Vagina (tissue), 2 donors: ENCODE data around the gene ZNF664. TPM values are rescaled to one million over a fixed set of nuclear protein-coding genes. Genes with fewer than 3 reads are reported as not detected.

ENCODE experiments used
- DNase-seq, 2 donors: peaks; one replicate each; pipeline ENCODE4 v3.0.0-alpha.2; 2017; ENCODE audit errors: extremely low spot score in 2 of 2
- H3K27ac ChIP-seq: fragments of 200-600 bp; sonication (generic); one replicate; pipeline ENCODE4 v1.5.1; 2019
- H3K27me3 ChIP-seq: fragments of 200-600 bp; sonication (generic); one replicate; pipeline ENCODE4 v1.5.1; 2019
- H3K36me3 ChIP-seq, 2 donors: fragments of 200-600 bp; sonication (generic); one replicate each; pipeline ENCODE4 v1.5.1; 2017 to 2019
- H3K4me1 ChIP-seq: fragments of 200-600 bp; sonication (generic); one replicate; pipeline ENCODE4 v1.5.1; 2019
- H3K4me3 ChIP-seq, 2 donors: fragments of 200-600 bp; sonication (generic); 1 replicate in 1 of 2; 2 replicates in 1 of 2; pipeline ENCODE4 v1.5.1; 2016 to 2019
- H3K9me3 ChIP-seq: fragments of 200-600 bp; sonication (generic); one replicate; pipeline ENCODE4 v1.5.1; 2019
- POLR2A ChIP-seq, 2 donors: fragments of 450-650 bp; IDR thresholded peaks; one replicate each; pipeline ENCODE4 v1.6.1; 2017; ENCODE audit warnings: antibody characterized with exemption in 2 of 2, mild to moderate bottlenecking in 2 of 2, moderate library complexity in 2 of 2
- POLR2AphosphoS5 ChIP-seq, 2 donors: sonication (generic); formaldehyde crosslinking; IDR thresholded peaks; one replicate each; pipeline ENCODE4 v1.9.0; 2017; ENCODE audit warnings: antibody characterized with exemption in 2 of 2, mild to moderate bottlenecking in 2 of 2, low read depth in 1 of 2; ENCODE audit not compliant: insufficient read depth in 1 of 2
- intact Hi-C: fragments of 100-400 bp; cut with DNase I; formaldehyde crosslinking; loops from one replicate; pipeline ENCODE4 v1.15.1; 2023
- total RNA-seq: library from RNA; depleted of rRNA; stranded (reverse); fragments of >200 nt; gene quantifications from one replicate; pipeline ENCODE4 v1.2.3, GENCODE V29; 2016
- TF ChIP-seq, protein P1 (sequence below), 3 experiments: fragments of 450-650 bp in 2 of 3; fragments of 200-600 bp in 1 of 3; sonication (generic) in 1 of 3; IDR thresholded peaks; one replicate each; pipeline ENCODE4 v1.5.1; 2017 to 2019; ENCODE audit warnings: antibody characterized with exemption in 3 of 3, mild to moderate bottlenecking in 2 of 3, moderate library complexity in 2 of 3

The ZNF664 gene
- total RNA-seq, 1 donor from 2014 or later: 40.5 TPM

DNA sequence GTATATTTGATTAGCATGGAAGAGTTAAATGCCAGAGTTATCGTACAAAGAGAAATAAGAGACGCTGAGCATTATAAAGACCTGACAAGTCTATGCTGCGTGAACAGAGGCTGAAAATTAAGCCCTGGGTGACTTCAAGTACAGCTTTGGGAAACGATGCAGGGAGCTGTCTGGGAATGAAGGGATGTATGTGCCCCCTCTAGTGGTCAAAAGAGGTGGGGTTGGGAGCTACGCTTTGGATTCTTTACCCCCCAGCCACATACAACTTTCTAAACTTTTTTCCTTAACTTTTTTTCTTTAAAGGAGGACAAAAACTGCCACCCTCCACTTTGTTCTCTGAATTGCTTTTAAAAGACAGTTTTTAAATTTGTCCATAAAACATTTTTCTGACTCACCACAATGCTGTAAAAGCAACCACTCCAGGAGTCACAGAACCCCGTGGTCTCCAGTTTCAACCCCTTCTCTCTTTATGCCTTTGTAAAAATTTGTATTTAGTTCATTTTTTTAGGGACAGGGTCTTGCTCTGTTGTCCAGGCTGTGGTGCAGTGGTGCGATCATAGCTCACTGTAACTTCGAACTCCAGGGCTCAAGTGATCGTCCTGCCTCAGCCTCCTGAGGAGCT is 59.4 kb downstream of the ZNF664 start:
- Histone ChIP-seq H3K36me3 (no peaks in the 10 kb centered on the region), H3K9me3 (no peaks in the 10 kb centered on the region), H3K4me1 (peaks cover 13% of the 10 kb centered on the region), H3K27me3 (no peaks in the 10 kb centered on the region), H3K27ac (no peak overlapping the region), H3K4me3 (no peak overlapping the region)
- intact Hi-C loops: no loop called here
- DNase-seq: no peak
- no peak for TF ChIP-seq POLR2AphosphoS5 (IDR thresholded peaks at IDR 0.05; ENCODE audit: insufficient read depth in 1 of 2, low read depth in 1 of 2)
- TF ChIP-seq, protein P1, sequence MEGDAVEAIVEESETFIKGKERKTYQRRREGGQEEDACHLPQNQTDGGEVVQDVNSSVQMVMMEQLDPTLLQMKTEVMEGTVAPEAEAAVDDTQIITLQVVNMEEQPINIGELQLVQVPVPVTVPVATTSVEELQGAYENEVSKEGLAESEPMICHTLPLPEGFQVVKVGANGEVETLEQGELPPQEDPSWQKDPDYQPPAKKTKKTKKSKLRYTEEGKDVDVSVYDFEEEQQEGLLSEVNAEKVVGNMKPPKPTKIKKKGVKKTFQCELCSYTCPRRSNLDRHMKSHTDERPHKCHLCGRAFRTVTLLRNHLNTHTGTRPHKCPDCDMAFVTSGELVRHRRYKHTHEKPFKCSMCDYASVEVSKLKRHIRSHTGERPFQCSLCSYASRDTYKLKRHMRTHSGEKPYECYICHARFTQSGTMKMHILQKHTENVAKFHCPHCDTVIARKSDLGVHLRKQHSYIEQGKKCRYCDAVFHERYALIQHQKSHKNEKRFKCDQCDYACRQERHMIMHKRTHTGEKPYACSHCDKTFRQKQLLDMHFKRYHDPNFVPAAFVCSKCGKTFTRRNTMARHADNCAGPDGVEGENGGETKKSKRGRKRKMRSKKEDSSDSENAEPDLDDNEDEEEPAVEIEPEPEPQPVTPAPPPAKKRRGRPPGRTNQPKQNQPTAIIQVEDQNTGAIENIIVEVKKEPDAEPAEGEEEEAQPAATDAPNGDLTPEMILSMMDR (IDR thresholded peaks at IDR 0.05): peak; percentile 53 to 74 (median 72)

DNA sequence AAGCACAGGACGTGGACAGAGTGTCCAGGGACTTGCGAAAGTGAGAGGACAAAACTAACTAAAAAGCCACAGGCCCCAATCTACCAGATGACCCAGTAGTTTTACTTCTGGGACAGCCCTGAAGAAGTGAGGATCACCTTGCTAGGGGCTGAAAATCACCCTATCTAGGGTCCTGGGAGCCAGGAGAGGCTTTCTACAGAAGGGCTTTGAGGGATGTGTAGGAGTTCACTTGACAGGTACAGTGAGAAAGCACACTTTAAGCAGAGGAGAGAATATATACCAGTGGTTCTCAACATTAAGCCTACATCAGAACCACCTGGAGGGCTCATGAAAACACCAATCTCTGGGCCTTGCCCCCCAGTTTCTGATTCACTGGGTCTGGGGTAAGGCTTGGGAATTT is 60.8 kb downstream of the ZNF664 start:
- no peak overlapping the region for H3K4me3 ChIP-seq
- no peak for DNase-seq
- H3K36me3 ChIP-seq: no peaks in the 10 kb centered on the region
- H3K27me3 ChIP-seq: no peaks in the 10 kb centered on the region
- intact Hi-C loops: no loop called here
- peaks cover 13% of the 10 kb centered on the region for H3K4me1 ChIP-seq
- H3K9me3 ChIP-seq: no peaks in the 10 kb centered on the region
- H3K27ac ChIP-seq: no peak overlapping the region
- TF ChIP-seq POLR2AphosphoS5 (IDR thresholded peaks at IDR 0.05; ENCODE audit: insufficient read depth in 1 of 2, low read depth in 1 of 2) (no peak), POLR2A (IDR thresholded peaks at IDR 0.05) (no peak)
- TF ChIP-seq, protein P1 (IDR thresholded peaks at IDR 0.05): no peak

DNA sequence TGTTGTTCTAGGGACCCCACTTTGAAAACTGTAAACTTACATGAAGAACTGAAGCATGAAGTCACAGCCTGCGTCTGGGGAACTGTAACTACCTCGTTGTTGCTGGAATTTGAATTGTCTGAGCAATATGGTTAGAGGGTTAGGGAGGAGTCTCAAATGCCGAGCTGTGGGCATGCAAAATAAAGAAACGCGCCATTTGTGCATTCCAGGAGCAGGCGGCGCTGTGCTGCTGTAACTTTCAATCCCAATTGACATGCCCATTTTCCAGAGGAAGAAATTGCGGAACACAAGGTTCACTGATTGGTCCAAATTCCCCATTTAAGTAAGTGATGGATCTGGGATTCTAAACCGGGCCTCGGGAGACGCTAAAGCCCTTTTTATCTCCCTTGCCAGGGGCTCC is 61.3 kb downstream of the ZNF664 start:
- intact Hi-C loops: no loop called here
- Histone ChIP-seq H3K4me3 (no peak overlapping the region), H3K27me3 (no peaks in the 10 kb centered on the region), H3K27ac (no peak overlapping the region), H3K36me3 (no peaks in the 10 kb centered on the region), H3K9me3 (no peaks in the 10 kb centered on the region), H3K4me1 (peaks cover 13% of the 10 kb centered on the region)
- no peak for DNase-seq
- TF ChIP-seq POLR2A (IDR thresholded peaks at IDR 0.05) (no peak), POLR2AphosphoS5 (IDR thresholded peaks at IDR 0.05; ENCODE audit: insufficient read depth in 1 of 2, low read depth in 1 of 2) (no peak)
- TF ChIP-seq, protein P1 (IDR thresholded peaks at IDR 0.05): no peak

DNA sequence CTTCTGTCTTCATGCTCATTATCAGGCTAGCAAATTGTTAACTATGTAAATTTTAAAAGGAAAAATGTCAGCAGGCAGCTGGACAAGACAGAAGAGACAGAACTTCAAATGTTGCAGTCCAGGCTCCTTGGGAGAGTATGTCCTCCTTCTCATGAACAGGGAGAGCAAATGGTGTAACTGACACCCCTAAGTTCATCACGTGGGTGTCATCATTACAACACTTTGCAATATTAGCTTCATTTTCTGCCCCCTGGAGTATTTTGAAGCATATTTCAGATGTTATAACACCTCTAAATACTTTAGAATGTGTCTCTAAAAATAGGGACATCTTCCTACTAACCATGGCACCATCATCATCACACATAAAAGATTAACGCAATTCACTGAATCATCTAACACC is 62.1 kb downstream of the ZNF664 start:
- Histone ChIP-seq H3K36me3 (no peaks in the 10 kb centered on the region), H3K27ac (no peak overlapping the region), H3K27me3 (no peaks in the 10 kb centered on the region), H3K4me3 (no peak overlapping the region), H3K4me1 (peaks cover 9% of the 10 kb centered on the region), H3K9me3 (no peaks in the 10 kb centered on the region)
- intact Hi-C loops: loop anchor here (5.0 kb wide), 2 partner anchors 292 to 737 kb away; no protein-coding TSS in a partner anchor
- no peak for DNase-seq
- no peak for TF ChIP-seq POLR2A (IDR thresholded peaks at IDR 0.05)
- no peak for TF ChIP-seq POLR2AphosphoS5 (IDR thresholded peaks at IDR 0.05; ENCODE audit: insufficient read depth in 1 of 2, low read depth in 1 of 2)

- H3K36me3 ChIP-seq: no peaks in the 10 kb centered on the region
- H3K27ac ChIP-seq: no peak overlapping the region
- H3K4me3 ChIP-seq: no peak overlapping the region
- DNase-seq: no peak
- TF ChIP-seq POLR2AphosphoS5 (IDR thresholded peaks at IDR 0.05; ENCODE audit: insufficient read depth in 1 of 2, low read depth in 1 of 2): no peak
- TF ChIP-seq, protein P1 (IDR thresholded peaks at IDR 0.05): no peak
- TF ChIP-seq POLR2A (IDR thresholded peaks at IDR 0.05): no peak
- H3K27me3 ChIP-seq: no peaks in the 10 kb centered on the region
- H3K4me1 ChIP-seq: peaks cover 7% of the 10 kb centered on the region
- intact Hi-C loops: loop anchor here (5.0 kb wide), 2 partner anchors 291 to 736 kb away; no protein-coding TSS in a partner anchor
- no peaks in the 10 kb centered on the region for H3K9me3 ChIP-seq
These were observed 63.2 kb downstream of the ZNF664 start for GRCh38 chr12:124036171-124036598.
